ENCODE measurements around the gene PARVA.

DNA sequence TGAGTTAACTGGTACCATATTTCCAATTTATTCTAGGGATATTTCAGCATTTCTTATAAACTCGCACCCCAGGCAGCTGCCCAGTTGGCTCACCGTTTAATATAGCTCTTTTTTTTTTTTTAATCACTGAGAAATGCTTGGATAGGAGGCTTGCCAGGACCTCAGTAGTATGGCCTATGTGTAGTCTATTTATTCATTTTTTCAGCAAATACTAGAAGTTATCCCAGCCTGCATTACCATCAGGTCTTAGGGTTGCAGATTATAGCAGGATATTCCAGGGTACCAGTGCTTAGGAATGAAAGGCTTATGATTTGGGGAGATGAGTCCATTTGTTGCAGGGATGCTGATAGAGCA, 26.6 kb downstream of the PARVA start:
- no peak for TF ChIP-seq ZFP30 (CRISPR knock-in tag; IDR thresholded peaks at IDR 0.05)
- TF ChIP-seq ZNF8 (CRISPR knock-in tag; IDR thresholded peaks at IDR 0.05) = no peak
- TF ChIP-seq, protein P1, sequence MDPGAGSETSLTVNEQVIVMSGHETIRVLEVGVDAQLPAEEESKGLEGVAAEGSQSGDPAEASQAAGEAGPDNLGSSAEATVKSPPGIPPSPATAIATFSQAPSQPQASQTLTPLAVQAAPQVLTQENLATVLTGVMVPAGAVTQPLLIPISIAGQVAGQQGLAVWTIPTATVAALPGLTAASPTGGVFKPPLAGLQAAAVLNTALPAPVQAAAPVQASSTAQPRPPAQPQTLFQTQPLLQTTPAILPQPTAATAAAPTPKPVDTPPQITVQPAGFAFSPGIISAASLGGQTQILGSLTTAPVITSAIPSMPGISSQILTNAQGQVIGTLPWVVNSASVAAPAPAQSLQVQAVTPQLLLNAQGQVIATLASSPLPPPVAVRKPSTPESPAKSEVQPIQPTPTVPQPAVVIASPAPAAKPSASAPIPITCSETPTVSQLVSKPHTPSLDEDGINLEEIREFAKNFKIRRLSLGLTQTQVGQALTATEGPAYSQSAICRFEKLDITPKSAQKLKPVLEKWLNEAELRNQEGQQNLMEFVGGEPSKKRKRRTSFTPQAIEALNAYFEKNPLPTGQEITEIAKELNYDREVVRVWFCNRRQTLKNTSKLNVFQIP (CRISPR knock-in tag; IDR thresholded peaks at IDR 0.05; ENCODE audit: borderline replicate concordance, low read depth) = no peak
- TF ChIP-seq ZFP3 (CRISPR knock-in tag; IDR thresholded peaks at IDR 0.05) = no peak
- no peak for TF ChIP-seq BACH2 (CRISPR knock-in tag; IDR thresholded peaks at IDR 0.05; ENCODE audit: borderline replicate concordance)
- TF ChIP-seq, protein P2, sequence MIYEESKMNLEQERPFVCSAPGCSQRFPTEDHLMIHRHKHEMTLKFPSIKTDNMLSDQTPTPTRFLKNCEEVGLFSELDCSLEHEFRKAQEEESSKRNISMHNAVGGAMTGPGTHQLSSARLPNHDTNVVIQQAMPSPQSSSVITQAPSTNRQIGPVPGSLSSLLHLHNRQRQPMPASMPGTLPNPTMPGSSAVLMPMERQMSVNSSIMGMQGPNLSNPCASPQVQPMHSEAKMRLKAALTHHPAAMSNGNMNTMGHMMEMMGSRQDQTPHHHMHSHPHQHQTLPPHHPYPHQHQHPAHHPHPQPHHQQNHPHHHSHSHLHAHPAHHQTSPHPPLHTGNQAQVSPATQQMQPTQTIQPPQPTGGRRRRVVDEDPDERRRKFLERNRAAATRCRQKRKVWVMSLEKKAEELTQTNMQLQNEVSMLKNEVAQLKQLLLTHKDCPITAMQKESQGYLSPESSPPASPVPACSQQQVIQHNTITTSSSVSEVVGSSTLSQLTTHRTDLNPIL (CRISPR knock-in tag; IDR thresholded peaks at IDR 0.05; ENCODE audit: low read depth) = no peak
